HG03442 (cell line): ENCODE data around the gene ZDHHC7.

Source experiments
- ATAC-seq: cut with Tn5 transposase; IDR thresholded peaks from one replicate; pipeline ENCODE4 v1.9.1; 2021; ENCODE audit warnings: mild to moderate bottlenecking, moderate library complexity; ENCODE audit not compliant: unreplicated experiment

Gene ZDHHC7

GRCh38 chr16:84999857-85000480, 11.4 kb downstream of the ZDHHC7 start:
- no peak for ATAC-seq

DNA sequence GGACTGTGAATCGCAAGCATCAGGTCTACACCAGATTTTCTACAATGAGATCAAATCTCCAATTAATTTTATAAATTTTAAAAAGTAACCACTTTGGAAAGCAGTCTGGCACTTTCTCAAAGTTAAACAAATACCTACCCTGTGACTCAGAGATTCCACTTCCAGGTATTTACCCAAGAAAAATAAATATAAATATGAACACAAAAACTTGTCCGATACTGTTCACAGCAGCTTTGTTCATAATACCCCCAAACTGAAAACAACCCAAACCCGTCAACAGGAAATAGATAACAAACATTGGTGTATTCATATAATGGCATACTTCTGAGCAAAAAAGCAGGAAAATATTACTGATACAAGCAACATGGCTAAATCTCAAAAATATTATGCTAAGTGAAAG, 12.1 kb downstream of the ZDHHC7 start:
- no peak for ATAC-seq

GRCh38 chr16:84996365-84996764, 15.0 kb downstream of the ZDHHC7 start:
- ATAC-seq: no peak

- ATAC-seq: no peak
Observed at GRCh38 chr16:84995663-84996062, 15.7 kb downstream of the ZDHHC7 start.

DNA sequence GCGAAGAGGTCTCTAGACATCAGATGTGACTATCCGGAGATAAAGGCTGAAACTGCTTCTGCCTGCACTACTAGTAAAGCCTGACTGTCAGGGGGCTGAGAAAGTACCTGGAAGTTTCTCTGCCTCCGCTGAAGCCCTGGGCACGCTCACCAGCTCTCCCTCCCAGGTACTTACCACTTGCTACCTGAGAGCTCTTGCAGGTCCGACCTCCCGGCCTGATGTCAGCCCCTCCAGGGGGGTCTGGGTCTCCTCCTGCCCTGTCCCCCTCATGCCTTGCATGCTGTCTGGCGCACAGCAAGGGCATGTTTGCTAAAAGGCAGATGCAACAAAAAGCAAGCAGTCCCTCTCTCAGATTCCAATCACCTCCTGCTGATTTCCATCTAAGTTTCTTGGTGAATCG, 17.4 kb downstream of the ZDHHC7 start:
- no peak for ATAC-seq

- no peak for ATAC-seq
Observed at GRCh38 chr16:84992717-84993075, 18.6 kb downstream of the ZDHHC7 start.

DNA sequence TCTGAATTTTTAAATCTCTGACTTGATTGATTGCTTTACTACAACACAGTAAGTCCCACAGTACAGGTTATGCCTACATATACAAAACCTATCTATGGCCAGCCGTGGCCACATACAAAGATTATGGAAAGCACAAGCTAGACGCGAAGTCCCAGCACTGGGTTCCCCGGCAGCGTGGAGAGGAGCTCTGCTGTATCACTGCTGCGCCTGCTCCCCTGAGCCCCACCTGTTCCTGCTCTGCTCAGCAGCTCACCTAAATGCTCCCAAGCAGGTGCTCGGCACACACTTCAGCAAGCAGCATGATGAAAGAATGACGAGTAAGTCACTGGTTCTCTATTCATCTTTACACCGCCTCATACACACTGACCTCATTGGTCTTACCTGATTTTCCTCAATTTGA, 20.6 kb downstream of the ZDHHC7 start:
- no peak for ATAC-seq

DNA sequence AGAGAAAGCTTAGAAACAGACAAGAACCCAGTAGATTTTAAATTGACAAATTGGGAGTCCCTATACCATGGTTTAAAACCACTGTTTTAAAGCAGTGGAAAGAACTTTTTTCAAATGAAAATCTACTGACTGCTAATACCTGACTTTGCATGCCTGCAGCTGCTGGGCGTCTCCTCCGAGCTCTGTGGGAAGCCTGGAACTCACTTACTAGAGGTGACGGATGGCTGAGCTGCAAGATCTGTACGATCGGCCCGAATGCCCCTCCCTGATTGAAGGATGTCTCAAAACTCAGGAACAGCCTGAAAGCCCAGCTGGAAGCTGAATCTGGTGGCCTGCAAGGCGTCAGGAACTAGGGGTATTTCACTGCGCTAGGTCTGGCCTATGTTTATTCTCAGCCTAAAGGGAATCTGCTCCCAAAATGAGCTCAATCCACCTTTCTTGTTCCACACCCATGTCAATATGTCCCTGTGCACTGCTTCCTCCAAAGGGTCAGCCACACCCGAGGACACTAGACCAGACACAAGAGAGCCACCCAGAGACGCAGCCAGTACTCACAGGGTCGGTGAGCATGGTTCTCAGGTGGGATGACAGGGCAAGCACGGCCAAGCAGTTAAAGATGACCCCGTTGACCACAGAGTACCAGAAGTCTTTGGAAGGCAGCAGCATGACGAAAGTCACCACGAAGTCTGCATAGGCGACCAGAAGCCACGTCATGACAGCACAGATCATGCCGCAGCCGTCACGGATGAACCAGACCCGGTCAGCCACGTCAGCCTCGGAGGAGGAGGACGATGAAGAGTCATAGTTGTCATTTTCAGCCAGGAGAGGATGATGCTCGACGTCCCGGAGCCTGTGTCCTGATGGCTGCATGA, 21.4 kb downstream of the ZDHHC7 start:
- ATAC-seq: no peak

DNA sequence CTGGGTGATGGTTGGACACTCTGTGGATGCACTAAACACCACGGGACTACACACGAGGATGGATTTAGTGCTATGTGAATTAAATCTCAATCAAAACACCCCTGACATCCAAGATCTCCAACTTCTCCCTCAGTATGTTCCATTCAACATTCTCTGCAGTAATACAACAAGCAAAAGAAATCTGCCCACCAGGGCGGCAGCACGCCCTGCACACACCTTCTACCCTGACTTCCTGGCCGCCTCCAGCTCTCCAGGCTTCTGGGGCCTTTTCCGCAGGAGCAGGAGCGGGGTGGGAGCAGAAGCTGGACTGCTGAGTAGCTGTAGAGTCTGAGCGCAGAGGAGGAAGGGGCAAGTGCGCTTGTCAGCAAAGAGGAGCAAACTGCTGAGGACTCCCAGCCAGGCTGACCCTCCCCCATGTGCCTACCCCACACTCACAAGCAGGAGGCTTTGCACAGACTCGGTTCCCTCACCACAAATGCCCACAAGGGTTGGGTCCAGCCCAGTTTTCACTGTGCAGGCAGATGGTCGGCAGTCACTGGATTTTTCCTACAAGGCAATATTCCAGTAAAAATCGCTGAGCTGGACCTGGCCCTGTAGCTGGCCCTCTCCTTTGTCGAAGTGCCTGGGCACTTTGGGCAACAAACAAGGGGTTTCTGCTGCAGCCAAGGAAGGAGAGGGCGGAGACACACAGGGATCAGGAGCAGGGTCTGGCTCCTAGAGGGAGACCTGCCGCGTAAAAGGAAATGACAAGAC, 22.8 kb downstream of the ZDHHC7 start:
- ATAC-seq: no peak

DNA sequence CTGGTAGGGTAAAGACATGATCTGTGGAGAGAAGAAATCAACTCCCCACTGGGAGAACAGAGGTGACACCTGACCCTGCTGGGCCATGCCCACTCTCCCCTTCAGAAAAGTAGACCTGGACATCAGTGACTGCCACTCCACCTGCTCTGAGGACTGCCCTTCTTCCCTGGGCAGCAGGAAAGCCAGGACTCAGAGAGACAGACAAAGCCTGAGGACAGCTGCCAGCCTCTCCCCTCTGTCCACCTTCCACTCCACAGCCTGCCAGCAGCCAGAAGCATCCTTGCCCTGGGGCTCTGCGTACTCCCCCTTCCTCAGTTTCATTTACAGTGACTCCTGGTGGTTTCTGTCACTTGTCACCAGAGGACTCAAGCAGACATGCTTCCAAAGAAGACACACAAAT, 24.5 kb downstream of the ZDHHC7 start:
- ATAC-seq: no peak

- ATAC-seq: no peak
Observed at GRCh38 chr16:84986102-84986501, 25.2 kb downstream of the ZDHHC7 start.

DNA sequence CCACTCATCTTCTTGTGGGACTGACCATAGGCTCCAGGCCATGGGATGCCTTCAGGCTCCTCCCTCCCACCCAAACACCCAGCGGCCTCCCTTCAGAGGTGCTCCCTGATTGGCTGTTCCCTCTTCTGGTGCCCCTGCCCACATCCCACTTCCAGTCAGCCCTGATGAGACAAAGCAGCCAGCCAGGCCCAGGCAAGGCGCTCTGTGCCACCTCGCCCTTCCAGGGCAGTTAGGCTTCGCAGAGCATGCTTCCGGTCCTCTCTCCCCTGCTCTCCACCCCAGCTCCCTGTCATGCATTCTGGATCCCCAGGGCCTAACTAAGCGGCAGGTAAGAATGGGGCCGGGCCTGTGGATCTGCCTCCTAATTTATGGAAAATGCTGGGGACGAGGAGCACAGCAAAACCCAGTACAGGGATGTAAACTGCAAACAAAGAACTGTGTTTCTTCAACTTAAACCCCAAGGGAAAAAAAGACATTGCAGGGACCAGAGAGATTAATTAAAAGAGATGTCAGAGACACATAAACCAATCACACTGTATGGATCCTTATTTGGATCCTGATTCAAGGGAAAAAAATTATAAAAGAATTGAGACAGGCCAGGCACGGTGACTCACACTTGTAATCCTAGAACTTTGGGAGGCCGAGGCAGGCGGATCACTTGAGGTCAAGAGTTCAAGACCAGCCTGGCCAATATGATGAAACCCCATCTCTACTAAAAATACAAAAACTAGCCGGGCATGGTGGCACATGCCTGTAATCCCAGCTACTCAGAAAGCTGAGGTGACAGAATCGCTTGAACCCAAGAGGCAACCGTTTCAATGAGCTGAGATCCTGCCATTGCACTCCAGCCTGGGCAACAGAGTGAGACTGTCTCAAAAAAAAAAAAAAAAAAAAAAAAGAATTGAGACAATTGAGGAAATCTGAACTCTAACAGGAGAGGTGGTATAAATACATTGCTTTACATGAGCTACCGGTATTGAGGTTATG, 26.0 kb downstream of the ZDHHC7 start:
- ATAC-seq: no peak

GRCh38 chr16:84982434-84982833, 28.9 kb downstream of the ZDHHC7 start:
- no peak for ATAC-seq

DNA sequence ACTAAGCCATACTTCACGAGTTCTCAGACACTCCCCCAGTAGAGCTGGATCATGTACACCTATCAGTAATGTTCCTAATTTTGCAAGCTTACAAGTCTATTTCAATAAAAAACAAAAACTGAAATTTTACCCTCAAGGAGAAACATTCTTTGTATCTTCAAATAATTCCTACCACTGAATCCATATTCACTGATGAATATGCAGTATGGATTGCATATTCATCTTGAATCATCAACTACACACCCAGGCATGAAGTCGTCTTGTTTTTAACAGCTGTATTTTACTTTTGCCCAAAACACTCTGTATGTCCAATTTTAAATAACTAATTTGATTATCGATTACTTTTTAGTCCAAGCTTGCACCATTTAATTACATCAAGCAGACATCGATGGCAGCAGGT, 31.8 kb downstream of the ZDHHC7 start:
- no peak for ATAC-seq

- ATAC-seq: no peak
Observed at GRCh38 chr16:84976644-84977400, 34.5 kb downstream of the ZDHHC7 start.

GRCh38 chr16:84975522-84975921, 35.8 kb downstream of the ZDHHC7 start:
- ATAC-seq: no peak

- ATAC-seq: no peak
Observed at GRCh38 chr16:84975066-84975465, 36.3 kb downstream of the ZDHHC7 start.

- ATAC-seq: no peak
Observed at GRCh38 chr16:84973776-84974523, 37.4 kb downstream of the ZDHHC7 start.

DNA sequence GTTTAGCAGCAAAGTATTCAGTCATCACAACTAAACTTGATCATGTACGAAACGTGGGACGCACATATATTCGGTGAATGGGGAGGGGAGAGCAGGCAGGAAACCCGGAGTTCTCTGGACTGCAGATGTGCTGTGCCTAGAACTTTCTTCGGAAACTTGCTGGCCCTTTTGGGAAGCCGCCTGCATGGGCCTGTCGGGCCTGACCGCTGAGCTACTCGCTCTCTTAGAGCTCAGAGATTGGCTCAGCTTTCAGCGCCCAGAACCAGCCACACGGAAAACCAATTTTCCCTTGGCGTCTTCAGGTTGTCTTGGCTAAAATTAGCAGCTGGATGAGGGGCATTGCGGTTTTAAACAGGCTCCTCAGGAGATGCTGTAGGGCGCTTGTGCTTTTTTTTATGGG, 38.1 kb downstream of the ZDHHC7 start:
- ATAC-seq: no peak
